OCI-LY7 (cell line): ENCODE data around the gene CSNK1D.

Source experiments
- EZH2phosphoT487 ChIP-seq: fragments of 200-600 bp; sonication (generic); IDR thresholded peaks from 2 replicates; pipeline ENCODE4 v1.6.1; 2018; ENCODE audit warnings: low read depth, borderline replicate concordance, mild to moderate bottlenecking, mixed run types, antibody characterized with exemption, low read length, moderate library complexity, mixed read lengths
- TF ChIP-seq, protein P1 (sequence below): fragments of 200-600 bp; sonication (generic); conservative IDR thresholded peaks from 2 replicates; pipeline ENCODE4 v1.5.1; 2014; ENCODE audit warnings: mild to moderate bottlenecking, antibody characterized with exemption, low read length, moderate library complexity, mixed read lengths

DNA sequence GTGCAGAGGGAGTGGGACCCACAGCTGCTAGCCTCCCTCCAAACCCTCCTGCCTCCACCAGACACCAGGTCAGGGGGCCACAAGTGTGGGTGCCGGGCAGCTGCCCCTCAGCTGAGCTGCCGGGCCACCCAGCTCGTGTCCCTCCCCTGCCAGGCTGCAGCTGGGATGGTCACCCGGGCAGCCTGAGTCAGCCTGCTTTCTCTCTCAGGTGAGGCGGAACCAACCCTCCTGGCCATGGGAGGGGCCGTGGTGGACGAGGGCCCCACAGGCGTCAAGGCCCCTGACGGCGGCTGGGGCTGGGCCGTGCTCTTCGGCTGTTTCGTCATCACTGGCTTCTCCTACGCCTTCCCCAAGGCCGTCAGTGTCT is 37.7 kb downstream of the CSNK1D start:
- TF ChIP-seq, protein P1, sequence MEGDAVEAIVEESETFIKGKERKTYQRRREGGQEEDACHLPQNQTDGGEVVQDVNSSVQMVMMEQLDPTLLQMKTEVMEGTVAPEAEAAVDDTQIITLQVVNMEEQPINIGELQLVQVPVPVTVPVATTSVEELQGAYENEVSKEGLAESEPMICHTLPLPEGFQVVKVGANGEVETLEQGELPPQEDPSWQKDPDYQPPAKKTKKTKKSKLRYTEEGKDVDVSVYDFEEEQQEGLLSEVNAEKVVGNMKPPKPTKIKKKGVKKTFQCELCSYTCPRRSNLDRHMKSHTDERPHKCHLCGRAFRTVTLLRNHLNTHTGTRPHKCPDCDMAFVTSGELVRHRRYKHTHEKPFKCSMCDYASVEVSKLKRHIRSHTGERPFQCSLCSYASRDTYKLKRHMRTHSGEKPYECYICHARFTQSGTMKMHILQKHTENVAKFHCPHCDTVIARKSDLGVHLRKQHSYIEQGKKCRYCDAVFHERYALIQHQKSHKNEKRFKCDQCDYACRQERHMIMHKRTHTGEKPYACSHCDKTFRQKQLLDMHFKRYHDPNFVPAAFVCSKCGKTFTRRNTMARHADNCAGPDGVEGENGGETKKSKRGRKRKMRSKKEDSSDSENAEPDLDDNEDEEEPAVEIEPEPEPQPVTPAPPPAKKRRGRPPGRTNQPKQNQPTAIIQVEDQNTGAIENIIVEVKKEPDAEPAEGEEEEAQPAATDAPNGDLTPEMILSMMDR: no peak
- TF ChIP-seq EZH2phosphoT487: no peak
